GM04503 (cell line): ENCODE measurements around the gene ACADVL.

ENCODE experiments used
- DNase-seq: peaks from one replicate; pipeline ENCODE4 v3.0.0-alpha.2; 2012; ENCODE audit warnings: low read depth

ACADVL gene

DNA sequence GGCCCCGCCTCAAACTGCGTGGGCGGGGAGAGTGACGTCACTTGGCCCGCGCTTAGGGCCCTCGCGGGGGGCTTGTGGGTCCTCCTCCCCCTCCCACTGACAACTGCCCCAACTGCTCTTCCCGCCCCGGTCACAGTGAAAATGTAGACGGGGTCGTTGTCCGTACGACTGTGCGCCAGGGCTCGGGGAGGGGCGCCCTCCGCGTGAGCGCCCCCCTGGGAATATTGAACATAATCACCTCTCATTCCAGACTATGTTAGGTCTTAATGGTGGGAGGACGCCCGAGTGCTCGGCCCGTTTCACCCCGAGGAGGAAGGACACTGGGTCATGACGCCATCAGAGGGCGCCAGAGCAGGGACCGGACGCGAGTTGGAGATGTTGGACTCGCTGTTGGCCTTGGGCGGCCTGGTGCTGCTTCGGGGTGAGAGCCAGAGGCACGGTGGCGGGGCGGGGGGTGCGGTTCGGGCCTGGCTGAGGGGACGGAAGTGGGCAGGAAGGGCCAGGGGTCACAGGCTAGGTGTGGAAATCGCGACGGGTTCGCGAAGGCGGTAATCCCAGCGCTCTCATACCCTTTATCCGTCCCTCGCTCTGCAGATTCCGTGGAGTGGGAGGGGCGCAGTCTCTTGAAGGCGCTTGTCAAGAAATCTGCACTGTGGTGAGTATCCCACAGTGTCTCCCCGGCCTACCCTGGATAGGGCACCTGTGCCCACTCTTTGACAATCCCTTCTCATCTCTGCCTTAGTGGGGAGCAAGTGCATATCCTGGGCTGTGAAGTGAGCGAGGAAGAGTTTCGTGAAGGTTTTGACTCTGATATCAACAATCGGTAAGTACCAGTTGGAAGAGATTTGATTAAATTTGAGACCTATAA, 32.7 kb downstream of the ACADVL start, which contains the start of gene ELP5:
TSS of gene ELP5 (plus strand) at position 40 of the 868 bp plus-strand sequence. CDS start at position 376, 336 bp downstream.
- DNase-seq = no peak

DNA sequence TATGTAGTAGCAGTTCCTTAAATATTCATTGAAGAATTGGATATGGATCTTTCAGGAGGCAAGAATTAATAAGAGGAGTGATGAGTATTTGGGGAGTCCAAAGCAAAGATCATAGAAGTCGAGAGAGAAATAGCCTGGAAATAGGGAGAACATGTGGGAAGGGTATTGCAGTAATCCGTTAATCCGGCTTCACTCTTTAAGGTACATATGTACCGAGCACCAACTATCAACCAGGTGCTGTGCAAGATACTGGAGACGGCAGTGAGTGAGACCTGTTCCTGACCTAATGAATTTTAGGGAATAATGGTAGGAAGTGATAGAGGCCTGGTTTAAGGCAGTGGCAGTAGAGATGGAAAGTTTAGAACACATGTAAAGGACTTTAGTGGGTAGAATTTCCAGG, 33.3 kb downstream of the ACADVL start:
- no peak for DNase-seq

DNA sequence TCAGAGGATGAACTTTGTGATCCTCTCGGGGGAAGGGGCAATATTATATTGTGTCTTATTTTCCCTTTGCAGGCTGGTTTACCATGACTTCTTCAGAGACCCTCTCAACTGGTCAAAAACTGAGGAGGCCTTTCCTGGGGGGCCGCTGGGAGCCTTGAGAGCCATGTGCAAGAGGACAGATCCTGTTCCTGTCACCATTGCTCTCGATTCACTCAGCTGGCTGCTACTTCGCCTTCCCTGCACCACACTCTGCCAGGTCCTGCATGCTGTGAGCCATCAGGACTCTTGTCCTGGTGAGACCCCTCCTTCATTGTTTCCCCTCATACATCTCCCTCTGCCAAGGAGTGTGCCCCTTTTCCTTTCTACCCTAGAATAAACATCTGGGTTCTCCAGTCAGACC, 34.8 kb downstream of the ACADVL start:
- DNase-seq = no peak

DNA sequence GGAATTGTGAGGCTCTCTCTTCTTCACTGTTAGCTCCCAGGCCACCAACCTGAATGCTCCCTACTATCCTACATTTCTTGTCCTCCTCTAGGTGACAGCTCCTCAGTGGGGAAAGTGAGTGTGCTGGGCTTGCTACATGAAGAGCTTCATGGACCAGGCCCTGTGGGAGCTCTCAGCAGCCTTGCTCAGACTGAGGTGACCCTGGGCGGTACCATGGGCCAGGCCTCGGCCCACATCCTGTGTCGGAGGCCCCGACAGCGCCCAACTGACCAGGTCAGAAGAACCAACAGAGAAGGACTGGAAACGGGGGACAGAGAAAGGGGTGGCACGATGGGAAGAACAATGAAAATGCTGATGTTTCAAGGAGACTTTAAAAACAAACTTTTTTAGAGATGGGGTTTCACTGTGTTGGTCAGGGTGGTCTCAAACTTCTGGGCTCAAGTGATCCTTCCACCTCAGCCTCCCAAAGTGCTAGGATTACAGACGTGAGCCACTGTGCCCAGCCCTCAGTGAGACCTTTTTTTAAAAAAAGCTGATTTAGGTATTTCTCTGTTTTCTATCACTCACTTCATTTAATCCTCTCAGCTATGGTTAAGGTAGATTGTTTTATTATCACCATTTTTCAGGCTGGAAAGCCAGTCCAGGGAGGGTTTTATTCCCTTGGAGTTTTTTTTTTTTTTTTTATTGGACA, 37.2 kb downstream of the ACADVL start:
- DNase-seq = no peak

DNA sequence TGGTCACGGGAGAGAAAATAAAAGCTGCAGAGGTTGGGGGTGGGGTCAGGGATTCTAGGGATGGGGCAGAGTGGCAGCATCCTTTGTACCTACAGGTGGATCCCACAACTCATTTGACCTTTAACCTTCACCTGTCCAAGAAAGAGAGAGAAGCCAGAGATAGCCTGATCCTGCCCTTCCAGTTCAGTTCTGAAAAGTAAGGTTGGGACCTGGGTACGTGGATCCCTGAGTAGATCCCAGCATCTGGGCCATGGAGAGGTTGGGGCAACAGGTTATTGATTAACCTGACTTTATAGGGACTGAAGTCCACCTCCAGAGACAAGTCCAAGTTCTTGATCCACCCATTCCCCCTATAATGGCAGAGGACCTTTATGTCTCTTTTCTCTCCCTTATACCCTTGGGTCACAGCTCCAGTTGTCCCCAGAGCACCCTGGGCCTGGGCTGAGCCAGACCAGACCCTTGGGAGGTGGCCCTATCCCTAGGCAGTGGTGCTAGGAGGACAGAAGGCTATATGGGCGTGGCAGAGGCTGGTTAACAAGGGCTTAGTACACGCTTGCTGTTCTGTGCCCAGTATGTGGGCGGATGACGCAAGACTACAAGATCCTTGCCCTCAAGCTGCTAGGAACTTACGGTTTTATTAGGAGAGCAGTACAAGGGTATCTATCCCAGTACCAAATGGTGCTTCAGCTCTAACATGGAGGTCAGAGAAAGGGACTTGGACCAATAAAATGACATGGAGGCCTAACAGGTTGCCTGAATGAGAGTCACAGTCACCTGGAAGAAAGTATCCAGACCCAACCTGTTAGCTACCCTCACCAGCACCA, 39.2 kb downstream of the ACADVL start:
- DNase-seq = no peak

DNA sequence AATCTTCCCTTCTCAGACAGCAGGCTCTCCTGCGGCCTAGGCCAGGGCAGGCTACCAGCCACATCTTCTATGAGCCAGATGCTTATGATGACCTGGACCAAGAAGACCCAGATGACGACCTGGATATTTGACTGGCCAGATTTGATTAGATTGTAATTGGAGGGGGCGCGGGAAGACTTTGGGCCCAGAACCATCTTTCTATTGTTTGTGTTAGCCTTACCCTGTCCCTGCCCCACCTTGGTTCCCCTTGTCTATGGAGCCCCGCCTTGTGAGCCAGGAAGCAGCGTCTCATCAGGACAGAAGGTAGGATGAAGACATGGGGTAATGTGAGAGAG, 39.8 kb downstream of the ACADVL start:
- DNase-seq = no peak

DNA sequence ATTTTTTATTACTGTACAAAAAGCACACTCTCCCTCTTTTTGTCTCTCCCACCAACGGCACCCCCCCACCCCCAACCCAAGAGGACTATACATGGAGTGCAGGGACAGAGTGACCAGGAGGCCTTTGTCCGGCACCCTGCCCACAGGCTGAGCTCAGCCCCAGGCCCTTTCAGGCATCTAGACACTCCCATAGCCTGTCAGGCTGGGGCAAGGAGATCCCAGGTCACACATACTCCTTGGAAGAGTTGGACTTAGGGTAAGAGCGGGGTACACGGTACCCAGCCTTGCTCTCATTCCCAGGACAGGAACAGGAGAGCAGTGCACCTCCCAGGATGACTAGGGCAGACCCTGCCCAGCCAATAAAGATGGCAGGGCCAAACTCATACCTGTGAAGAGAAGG, 40.4 kb downstream of the ACADVL start:
- DNase-seq = no peak

DNA sequence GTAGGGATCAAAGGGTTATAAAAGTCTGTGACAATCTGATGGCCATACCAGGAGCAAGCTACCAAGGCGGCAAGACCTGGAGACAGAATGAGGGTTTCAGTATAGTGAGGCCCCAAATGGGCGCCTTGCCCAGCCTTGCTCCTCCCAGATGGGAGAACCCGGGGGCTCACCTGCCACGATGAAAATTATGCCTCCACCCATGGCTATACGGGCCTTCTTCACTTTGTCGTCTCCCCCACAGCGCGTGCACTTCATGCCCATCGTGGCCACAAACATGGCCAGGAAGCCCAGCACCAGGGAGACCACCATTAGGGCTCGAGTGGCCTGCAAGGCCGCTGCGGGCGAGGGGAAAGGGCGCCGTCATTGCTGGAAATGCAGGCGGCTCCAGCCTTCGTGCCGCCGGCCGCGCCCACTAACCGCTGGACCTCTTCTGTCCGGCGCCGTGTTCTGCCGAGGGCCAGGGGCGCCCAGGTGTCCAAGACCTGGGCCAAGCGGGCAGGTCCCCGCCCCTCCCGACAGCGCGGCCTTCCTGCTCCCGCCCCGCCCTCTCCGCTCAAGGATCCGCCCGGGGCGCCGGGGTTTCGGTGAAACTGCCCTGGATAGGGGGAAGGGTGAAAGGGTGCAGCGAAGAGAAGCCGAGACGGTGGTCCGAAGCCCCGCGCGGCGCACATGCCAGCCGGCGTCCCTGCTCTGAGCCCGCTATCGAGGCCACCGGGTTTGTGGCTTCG, 41.1 kb downstream of the ACADVL start:
- DNase-seq = no peak

DNA sequence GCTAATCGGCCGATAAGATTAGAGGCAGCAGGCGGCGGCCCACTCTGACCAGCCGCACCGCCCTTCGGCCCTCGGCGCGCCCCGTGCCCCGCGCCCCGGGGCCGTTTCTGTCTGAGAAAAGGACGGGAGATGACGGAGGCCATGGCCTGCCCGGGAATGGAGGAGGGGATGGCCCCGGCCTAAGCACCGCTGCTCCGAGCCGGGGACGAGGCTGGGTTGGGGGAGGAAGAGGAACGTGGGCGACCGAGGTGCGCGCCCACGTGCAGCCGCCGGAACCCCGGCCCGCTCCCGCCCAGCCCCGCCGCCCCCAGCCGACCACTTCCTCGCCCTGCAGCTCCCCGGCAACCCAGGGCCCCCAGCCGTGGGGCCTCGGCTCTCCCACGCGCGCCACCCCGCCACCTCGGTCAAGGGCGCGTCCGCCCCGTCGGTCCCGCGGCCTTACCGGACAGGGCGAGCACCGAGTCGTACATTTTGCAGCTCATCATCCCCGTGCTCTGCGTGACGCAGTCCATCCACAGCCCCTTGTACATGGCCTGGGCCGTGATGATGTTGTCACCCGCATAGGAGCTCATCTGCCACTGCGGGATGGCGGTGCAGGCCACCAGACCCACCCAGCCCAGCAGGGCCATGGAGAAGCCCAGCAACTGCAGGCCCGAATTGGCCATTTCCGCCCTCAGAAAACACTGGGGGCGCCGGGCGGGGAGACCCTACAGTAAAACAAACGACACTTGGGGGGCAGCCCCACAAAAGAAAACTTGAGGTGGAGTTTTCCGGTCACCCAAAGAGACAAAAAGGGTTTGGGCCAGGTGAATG, 41.8 kb downstream of the ACADVL start:
- no peak for DNase-seq

DNA sequence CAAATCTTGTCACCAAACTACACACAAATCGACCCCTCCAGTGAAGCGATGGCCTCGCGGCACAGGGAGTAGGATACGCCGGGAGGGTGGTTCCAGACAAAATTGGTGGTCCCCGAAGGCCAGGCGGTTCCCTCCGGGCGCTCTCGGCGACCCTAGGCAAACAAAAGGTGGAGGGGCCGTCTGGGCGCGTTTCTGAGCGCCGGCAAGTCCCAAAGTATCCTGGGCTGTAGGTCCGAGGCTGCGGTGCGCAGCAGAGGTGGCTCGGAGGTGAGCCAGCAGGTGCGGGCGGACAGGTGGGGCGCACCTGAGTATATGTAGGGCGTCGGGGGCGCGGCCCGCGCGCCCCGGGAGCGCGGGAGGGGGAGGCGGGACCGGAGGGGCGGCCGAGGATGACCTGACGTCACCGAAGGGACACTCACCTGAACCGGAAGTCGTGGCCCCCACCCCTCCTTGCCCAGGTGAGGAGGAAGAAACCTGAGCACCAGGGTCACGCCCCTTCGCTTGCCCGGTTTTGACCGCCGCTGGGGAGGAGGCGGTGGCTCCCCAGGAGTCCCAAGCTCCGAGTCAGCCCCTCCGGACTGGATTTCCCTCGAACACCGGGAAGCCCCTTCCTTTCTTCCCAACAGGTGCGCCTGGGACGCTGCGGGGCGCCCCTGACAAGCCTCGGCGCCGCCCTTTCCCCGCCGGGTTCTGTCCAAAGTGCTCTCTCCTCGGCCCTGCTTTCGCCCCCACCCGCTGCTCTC, 42.6 kb downstream of the ACADVL start, which contains the start of gene CLDN7:
TSS of gene CLDN7 (minus strand) at position 287 of the 743 bp plus-strand sequence. CDS start 435 bp downstream, outside the sequence.
- no peak for DNase-seq

DNA sequence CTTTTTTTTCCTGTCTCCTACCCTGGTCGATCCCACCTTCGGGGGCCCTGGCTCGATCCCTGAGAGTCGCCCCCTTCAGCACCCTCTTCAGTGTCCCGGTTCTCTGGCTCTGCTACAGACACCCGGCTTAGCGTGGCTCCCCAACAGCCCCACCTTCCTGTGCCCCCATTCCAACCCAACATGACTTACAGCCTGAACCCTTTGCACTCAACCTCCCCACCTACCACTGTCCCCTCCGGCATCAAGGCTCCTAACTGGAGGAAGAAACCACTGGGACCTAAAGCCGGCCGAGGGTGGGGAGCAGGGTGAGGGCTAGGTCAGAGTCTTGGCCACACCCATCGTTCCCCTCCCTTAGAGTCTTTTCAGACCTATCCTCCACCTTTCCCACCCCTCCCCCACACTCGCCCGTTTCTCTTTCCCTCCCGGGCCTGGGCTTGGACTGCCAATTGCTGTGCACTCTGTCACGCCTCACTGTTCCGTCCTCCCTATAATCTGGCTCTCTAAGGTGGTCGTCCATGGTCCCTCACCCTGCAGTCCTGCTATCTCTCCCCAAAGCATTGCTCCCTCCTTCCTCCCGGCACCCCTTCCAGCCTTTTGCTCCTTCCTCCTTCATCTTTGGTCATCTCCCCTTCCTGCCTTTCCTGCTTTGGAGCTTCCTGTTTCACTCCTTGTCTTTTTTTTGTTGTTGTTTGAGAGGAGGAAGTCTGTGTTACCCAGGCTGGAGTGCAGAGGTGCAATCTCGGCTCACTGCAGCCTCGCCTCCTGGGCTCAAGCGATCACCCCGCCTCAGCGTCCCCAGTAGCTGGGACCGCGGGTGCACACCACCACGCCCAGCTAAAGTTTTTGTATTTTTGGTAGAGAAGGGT, 43.4 kb downstream of the ACADVL start:
- no peak for DNase-seq

DNA sequence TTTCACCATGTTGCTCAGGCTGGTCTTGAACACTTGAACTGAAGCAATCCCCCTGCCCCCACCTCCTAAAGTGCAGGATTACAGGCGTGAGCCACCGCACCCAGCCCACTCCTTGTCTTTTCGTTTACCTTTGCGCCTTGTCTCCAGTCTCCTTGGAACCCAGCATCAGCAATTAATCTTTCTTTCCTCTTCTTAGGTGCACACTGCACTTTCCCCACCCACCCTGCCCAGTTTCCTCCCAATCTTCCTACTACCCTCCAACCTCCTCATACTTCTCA, 44.0 kb downstream of the ACADVL start:
- DNase-seq = no peak

DNA sequence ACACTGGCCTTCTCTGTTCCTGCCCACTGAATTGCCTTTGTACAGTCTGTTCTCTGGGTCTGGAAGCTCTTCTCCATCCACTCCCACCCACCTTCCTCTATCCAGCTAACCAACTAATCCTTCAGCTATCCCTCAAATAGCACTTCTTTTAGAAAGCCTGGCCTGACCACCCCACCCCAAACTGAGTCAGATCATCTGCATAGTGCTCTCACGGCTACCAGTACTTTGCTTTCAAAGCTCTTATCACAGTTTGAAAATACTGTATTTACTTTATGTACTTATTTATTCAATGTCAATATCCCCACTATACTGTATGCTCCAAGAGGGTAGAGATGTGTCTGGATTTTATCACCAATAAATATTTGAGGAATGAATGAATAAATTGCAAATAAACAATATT, 47.0 kb downstream of the ACADVL start:
- DNase-seq = no peak
